Forelimb muscle (tissue), 1 donor: Measurements from ENCODE around the gene NAA16. TPM values are rescaled to one million over a fixed set of nuclear protein-coding genes. Genes with fewer than 3 reads are reported as not detected.
"Not testable (repeated sequence)": the region's sequence is repeated elsewhere in the genome, so short reads cannot be mapped to it uniquely, and the experiment has no call there.

Source experiments
- DNase-seq: peaks from one replicate; pipeline ENCODE4 v3.0.0-alpha.2; 2013; ENCODE audit warnings: low read depth
- polyA plus RNA-seq: library from polyadenylated mRNA; unstranded; fragments of 120-200 nt; gene quantifications from one replicate; pipeline ENCODE4 v1.2.1, GENCODE V29; 2013; ENCODE audit not compliant: insufficient read length

NAA16 gene
- polyA plus RNA-seq, 1 donor = 22.4 TPM

GRCh38 chr13:41408121-41408520 lies 97.1 kb downstream of the NAA16 start:
- no peak for DNase-seq

GRCh38 chr13:41408746-41409145 lies 97.7 kb downstream of the NAA16 start:
- DNase-seq = no peak

GRCh38 chr13:41409611-41410010 lies 98.5 kb downstream of the NAA16 start:
- DNase-seq = no peak

DNA sequence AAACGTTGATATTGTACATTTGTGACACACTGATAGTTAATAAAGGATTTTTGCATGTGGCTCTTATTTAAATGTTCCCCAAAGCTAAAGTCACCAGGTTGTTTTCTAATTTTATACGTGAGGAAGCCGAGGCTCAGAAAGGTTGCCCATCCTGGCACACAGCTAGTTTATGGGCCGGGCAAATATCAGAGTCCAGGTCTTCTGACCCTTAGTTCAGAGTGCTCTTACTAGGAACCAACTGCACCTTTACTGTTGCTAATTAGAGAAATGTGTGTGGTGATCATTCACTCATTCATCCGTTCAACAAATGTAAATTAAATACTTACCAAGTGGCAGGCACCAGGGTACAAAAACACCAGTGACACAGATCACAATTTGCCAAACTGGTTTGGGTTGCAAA lies 100.0 kb downstream of the NAA16 start:
- no peak for DNase-seq

DNA sequence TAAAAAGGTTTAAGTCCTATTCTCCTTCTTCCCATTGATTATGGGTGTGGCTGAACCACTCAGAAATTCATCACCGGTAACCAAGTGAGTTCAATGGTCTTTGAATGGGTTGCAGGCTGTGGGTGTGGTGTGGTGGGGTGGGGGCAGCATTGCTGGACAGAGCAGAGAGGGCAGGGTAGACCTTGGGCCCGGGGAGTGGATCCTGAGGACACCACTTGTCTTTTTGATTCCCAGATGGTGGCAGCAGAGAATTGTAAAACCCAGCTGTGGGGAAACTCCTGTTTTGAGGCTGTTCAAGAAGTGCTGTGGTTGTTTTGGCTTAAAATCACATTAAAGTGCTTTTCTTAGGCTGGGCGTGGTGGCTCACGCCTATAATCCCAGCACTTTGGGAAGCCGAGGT lies 100.5 kb downstream of the NAA16 start:
- no peak for DNase-seq

GRCh38 chr13:41413872-41414271 lies 102.8 kb downstream of the NAA16 start:
- no peak for DNase-seq

DNA sequence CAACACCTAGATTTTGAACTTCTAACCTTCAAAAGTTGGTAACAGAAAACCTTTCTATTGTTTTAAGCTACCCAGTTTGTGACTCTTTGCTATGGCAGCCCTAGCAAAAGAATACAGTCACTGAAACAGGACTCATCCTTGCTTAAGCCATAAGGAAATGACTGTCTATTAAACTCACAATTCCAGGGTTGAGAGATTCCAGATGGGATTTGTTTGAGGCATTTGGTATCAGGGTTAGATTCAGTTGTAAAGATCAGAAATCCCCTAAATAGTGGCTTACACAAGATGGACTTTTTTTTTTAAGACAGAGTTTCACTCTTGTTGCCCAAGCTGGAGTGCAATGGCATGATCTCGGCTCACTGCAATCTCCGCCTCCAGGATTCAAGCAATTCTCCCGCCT lies 105.2 kb downstream of the NAA16 start:
- no peak for DNase-seq

DNA sequence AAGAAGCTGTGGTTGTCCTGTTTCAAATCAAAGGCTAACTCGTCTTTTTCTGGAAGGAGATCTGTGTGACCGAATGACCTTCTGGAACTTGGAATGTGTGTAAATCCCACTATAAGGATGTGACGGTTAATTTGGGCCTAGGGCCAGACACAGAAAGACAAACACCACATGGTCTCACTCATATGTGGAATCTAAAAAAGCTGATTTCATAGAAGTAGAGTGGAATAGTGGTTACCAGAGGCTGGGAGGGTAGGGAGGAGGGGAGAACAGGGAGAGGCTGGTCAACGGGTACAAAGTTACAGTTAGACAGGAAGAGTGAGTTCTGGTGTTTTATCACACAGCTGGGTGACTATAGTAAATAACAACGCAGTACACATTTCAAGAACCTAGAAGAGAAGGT lies 107.0 kb downstream of the NAA16 start:
- DNase-seq = no peak

DNA sequence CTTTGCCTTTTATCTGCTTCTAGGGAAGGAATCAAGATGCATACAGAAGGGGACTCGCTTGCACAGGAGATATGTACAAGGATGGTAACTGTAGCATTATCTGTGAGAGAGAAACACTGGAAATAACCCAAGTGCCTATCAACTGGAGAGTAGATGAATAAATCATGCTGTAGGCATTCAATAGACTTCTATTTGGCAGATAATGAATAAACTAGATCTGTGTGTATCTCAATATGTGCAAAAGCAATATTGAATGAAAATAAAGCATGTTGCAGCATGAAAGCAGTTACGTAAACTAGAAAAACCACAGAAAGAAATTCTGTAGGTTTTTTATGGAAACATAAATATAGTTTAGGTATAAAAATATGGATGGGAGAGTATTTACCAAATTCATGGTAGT lies 107.7 kb downstream of the NAA16 start:
- DNase-seq = no peak

DNA sequence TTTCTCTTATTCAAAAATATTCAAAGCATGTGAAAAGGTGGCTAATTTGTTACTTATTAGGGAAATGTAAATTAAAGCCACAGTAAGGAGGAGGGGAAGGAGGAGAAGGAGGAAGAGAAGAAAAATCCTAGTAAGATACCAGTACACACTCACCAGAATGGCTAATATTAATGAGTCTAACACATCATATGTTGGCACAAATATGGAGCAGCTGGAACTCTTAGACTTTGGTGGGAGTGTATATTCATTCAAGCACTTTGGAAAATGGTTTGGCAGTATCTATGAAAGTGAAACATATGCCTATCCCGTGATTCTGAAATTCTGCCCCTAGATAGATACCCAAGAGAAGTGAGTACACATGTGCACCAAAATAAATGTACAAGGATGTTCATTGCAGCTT lies 108.1 kb downstream of the NAA16 start:
- DNase-seq = no peak

- DNase-seq = no peak
These were observed 109.1 kb downstream of the NAA16 start for GRCh38 chr13:41420146-41420545.

- not testable (repeated sequence) for DNase-seq
These were observed 110.3 kb downstream of the NAA16 start for GRCh38 chr13:41421330-41421729.

- not testable (repeated sequence) for DNase-seq
These were observed 110.9 kb downstream of the NAA16 start for GRCh38 chr13:41421983-41422382.

DNA sequence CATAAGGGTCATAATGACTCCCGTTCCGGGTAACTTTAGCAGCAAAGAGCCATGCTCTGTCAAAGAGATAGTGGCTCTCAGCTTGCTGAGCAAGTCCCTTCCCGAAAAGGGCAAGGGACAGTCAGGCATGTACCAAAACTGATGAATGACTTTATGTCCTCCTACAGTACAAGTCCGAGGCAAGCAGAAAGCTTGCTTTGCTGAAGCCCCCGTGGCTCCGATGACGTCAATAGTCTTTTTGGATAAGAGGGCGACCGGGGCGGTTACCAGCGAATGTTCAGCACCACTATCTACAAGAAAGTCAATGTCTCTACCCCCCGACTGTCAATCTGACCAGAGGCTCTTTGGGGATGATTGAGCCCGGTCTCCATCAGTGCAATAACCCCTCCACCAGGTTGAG lies 112.2 kb downstream of the NAA16 start:
- not testable (repeated sequence) for DNase-seq

- DNase-seq = not testable (repeated sequence)
These were observed 113.6 kb downstream of the NAA16 start for GRCh38 chr13:41424675-41425074.

DNA sequence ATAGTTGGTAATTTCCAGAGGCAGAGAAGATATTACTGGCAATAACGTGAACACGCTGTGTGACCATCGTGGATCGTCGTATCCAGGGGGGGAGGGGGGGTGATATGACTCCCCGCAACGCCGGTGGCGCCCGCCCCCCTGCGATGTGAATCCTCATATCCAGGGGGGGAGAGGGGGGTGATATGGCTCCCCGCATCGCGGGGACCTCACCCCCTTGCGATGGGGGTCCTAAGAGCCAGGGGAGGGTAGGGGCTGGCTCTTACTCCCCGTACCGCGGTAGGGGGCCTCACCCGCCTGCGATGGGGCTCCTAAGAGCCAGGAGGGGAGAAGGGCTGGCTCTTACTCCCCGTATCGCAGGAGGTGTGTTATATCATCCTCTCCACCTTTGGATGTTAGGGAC lies 115.0 kb downstream of the NAA16 start:
- no peak for DNase-seq

Other genes starting within 250 kb of the NAA16 start
- 19.3 TPM for gene WBP4, start 249.8 kb upstream of the NAA16 start, polyA plus RNA-seq
- 8.9 TPM for gene KBTBD6, start 178.5 kb upstream of the NAA16 start, polyA plus RNA-seq
- gene KBTBD7, start 116.7 kb upstream of the NAA16 start, polyA plus RNA-seq = 8.0 TPM
- gene MTRF1, start 47.7 kb upstream of the NAA16 start, polyA plus RNA-seq = 10.5 TPM
- gene RGCC, start 146.3 kb downstream of the NAA16 start, polyA plus RNA-seq = 17.1 TPM